ENCODE results near the gene CFD. TPM values are rescaled to one million over a fixed set of nuclear protein-coding genes. Genes with fewer than 3 reads are reported as not detected.

The CFD gene
- total RNA-seq, 1 donor from 2014 or later: 162 TPM

- H3K9me3 Mint-ChIP-seq (ENCODE audit: unreplicated experiment): no peaks in the 10 kb centered on the region
- peaks cover 24% of the 10 kb centered on the region for H3K4me1 Mint-ChIP-seq (ENCODE audit: unreplicated experiment)
- no peak overlapping the region for H3K4me3 Mint-ChIP-seq (ENCODE audit: unreplicated experiment)
- no peak for DNase-seq (ENCODE audit: extremely low spot score, unreplicated experiment)
- H3K36me3 Mint-ChIP-seq (ENCODE audit: unreplicated experiment): no peaks in the 10 kb centered on the region
- no peak for TF ChIP-seq CTCF (IDR thresholded peaks at IDR 0.05)
- no peak overlapping the region for H3K27ac Mint-ChIP-seq (ENCODE audit: unreplicated experiment)
- no peaks in the 10 kb centered on the region for H3K27me3 Mint-ChIP-seq (ENCODE audit: unreplicated experiment)
Measured at GRCh38 chr19:855142-855541, 4.3 kb upstream of the CFD start.

GRCh38 chr19:855566-856120 lies 3.8 kb upstream of the CFD start:
- H3K9me3 Mint-ChIP-seq (ENCODE audit: unreplicated experiment): no peaks in the 10 kb centered on the region
- no peak for TF ChIP-seq CTCF (IDR thresholded peaks at IDR 0.05)
- H3K36me3 Mint-ChIP-seq (ENCODE audit: unreplicated experiment): no peaks in the 10 kb centered on the region
- no peak overlapping the region for H3K4me3 Mint-ChIP-seq (ENCODE audit: unreplicated experiment)
- no peak for DNase-seq (ENCODE audit: extremely low spot score, unreplicated experiment)
- no peak overlapping the region for H3K27ac Mint-ChIP-seq (ENCODE audit: unreplicated experiment)
- no peaks in the 10 kb centered on the region for H3K27me3 Mint-ChIP-seq (ENCODE audit: unreplicated experiment)
- peaks cover 20% of the 10 kb centered on the region for H3K4me1 Mint-ChIP-seq (ENCODE audit: unreplicated experiment)

GRCh38 chr19:858284-858683 lies 1.2 kb upstream of the CFD start:
- no peak for DNase-seq (ENCODE audit: extremely low spot score, unreplicated experiment)
- Mint-ChIP-seq H3K36me3 (ENCODE audit: unreplicated experiment) (no peaks in the 10 kb centered on the region), H3K27ac (ENCODE audit: unreplicated experiment) (peak overlapping the region; percentile 65), H3K4me1 (ENCODE audit: unreplicated experiment) (peaks cover 22% of the 10 kb centered on the region), H3K4me3 (ENCODE audit: unreplicated experiment) (no peak overlapping the region), H3K27me3 (ENCODE audit: unreplicated experiment) (no peaks in the 10 kb centered on the region), H3K9me3 (ENCODE audit: unreplicated experiment) (no peaks in the 10 kb centered on the region)
- TF ChIP-seq CTCF (IDR thresholded peaks at IDR 0.05): no peak

- no peaks in the 10 kb centered on the region for H3K27me3 Mint-ChIP-seq (ENCODE audit: unreplicated experiment)
- no peak overlapping the region for H3K27ac Mint-ChIP-seq (ENCODE audit: unreplicated experiment)
Measured at GRCh38 chr19:861141-861755, 1.8 kb downstream of the CFD start.

More at GRCh38 chr19:861141-861755, 1.8 kb downstream of the CFD start:
- no peak for DNase-seq (ENCODE audit: extremely low spot score, unreplicated experiment)
- Mint-ChIP-seq H3K36me3 (ENCODE audit: unreplicated experiment) (no peaks in the 10 kb centered on the region), H3K4me1 (ENCODE audit: unreplicated experiment) (peaks cover 36% of the 10 kb centered on the region), H3K9me3 (ENCODE audit: unreplicated experiment) (no peaks in the 10 kb centered on the region), H3K4me3 (ENCODE audit: unreplicated experiment) (peak overlapping the region; percentile 63)
- TF ChIP-seq CTCF (IDR thresholded peaks at IDR 0.05): no peak

All from osteocyte (in vitro differentiated cells).